ENCODE results near the gene ANKFN1. TPM values are rescaled to one million over a fixed set of nuclear protein-coding genes. Genes with fewer than 3 reads are reported as not detected.

ANKFN1 gene
- total RNA-seq, 1 experiment from 2014 or later, result not detected

- Mint-ChIP-seq H3K9me3 (no peaks in the 10 kb centered on the region), H3K36me3 (ENCODE audit: insufficient read depth in 1 of 3, low read depth in 3 of 3) (no peaks in the 10 kb centered on the region), H3K4me1 (peaks cover 5 to 9% of the 10 kb centered on the region in 2 experiments), H3K27me3 (ENCODE audit: low read depth) (no peaks in the 10 kb centered on the region), H3K27ac (no peak overlapping the region), H3K4me3 (no peak overlapping the region)
- Histone ChIP-seq H3K79me2 (ENCODE audit: insufficient read depth, low read length) (no peaks in the 10 kb centered on the region), H2BK12ac (ENCODE audit: insufficient read length, low read depth, low read length) (no peak overlapping the region), H2BK20ac (ENCODE audit: low read depth, low read length, poor library complexity, severe bottlenecking) (no peak overlapping the region), H2AFZ (ENCODE audit: low read length) (no peak overlapping the region), H3K23ac (ENCODE audit: insufficient read length, low read depth, low read length) (no peak overlapping the region), H4K5ac (ENCODE audit: insufficient read length, low read depth, low read length) (no peak overlapping the region), H2BK15ac (ENCODE audit: low read depth, low read length) (no peak overlapping the region), H4K91ac (ENCODE audit: insufficient read length, low read depth, low read length) (no peak overlapping the region), H3K9ac (ENCODE audit: extremely low read depth, insufficient read length, low read length) (no peak overlapping the region), H3K9me3 (ENCODE audit: control insufficient read depth, low read depth, low read length) (no peaks in the 10 kb centered on the region), H3K4me2 (ENCODE audit: insufficient read depth, insufficient read length, low read length) (no peak overlapping the region), H3K79me1 (ENCODE audit: insufficient read depth, low read depth, low read length, poor library complexity, severe bottlenecking) (no peaks in the 10 kb centered on the region), H3T11ph (ENCODE audit: low read length) (no peak overlapping the region), H3K56ac (ENCODE audit: insufficient read length, low read depth, low read length) (no peak overlapping the region), H2BK5ac (ENCODE audit: insufficient read length, low read length) (no peak overlapping the region), H4K8ac (replicated peaks; ENCODE audit: insufficient read length, low read depth, low read length) (no peak overlapping the region), H3K23me2 (ENCODE audit: insufficient read length, low read depth, low read length, poor library complexity, severe bottlenecking) (no peaks in the 10 kb centered on the region), H3K4ac (ENCODE audit: low read depth, low read length) (no peak overlapping the region), H3K4me1 (ENCODE audit: insufficient read depth, low read length) (no peaks in the 10 kb centered on the region), H3K18ac (ENCODE audit: insufficient read length, low read depth, low read length) (no peak overlapping the region), H4K20me1 (ENCODE audit: control insufficient read depth, insufficient read depth, insufficient read length) (no peaks in the 10 kb centered on the region), H3K27me3 (ENCODE audit: insufficient read depth, low read length) (no peaks in the 10 kb centered on the region), H3K14ac (ENCODE audit: insufficient read depth, low read length) (no peak overlapping the region), H2BK120ac (ENCODE audit: low read depth, low read length, poor library complexity, severe bottlenecking) (no peak overlapping the region), H3K27ac (ENCODE audit: insufficient read length, low read depth, low read length) (no peak overlapping the region), H2AK5ac (ENCODE audit: insufficient read length, low read length) (no peak overlapping the region)
- TF ChIP-seq, protein P1, sequence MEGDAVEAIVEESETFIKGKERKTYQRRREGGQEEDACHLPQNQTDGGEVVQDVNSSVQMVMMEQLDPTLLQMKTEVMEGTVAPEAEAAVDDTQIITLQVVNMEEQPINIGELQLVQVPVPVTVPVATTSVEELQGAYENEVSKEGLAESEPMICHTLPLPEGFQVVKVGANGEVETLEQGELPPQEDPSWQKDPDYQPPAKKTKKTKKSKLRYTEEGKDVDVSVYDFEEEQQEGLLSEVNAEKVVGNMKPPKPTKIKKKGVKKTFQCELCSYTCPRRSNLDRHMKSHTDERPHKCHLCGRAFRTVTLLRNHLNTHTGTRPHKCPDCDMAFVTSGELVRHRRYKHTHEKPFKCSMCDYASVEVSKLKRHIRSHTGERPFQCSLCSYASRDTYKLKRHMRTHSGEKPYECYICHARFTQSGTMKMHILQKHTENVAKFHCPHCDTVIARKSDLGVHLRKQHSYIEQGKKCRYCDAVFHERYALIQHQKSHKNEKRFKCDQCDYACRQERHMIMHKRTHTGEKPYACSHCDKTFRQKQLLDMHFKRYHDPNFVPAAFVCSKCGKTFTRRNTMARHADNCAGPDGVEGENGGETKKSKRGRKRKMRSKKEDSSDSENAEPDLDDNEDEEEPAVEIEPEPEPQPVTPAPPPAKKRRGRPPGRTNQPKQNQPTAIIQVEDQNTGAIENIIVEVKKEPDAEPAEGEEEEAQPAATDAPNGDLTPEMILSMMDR (conservative IDR thresholded peaks at IDR 0.05), result no peak
- DNase-seq, result no peak
- no CpG with 5 or more reads among the region's 9 CpGs for WGBS (ENCODE audit: extremely low coverage, insufficient read length, low lambda C conversion rate)
Measured at GRCh38 chr17:56445692-56446411, 292.6 kb downstream of the ANKFN1 start.
